HS-27A (cell line): ENCODE results near the gene LDLRAP1.
A peak's percentile ranks its signal among the peaks of the same experiment; 100 is the strongest.

ENCODE experiments used
- DNase-seq: peaks from one replicate; pipeline ENCODE4 v3.0.0-alpha.2; 2012; ENCODE audit warnings: low read depth, missing footprints

LDLRAP1 gene

GRCh38 chr1:25562928-25563283 is 19.5 kb downstream of the LDLRAP1 start:
- DNase-seq: no peak

- DNase-seq: no peak
These were observed 20.2 kb downstream of the LDLRAP1 start for GRCh38 chr1:25563330-25564215.

GRCh38 chr1:25564777-25565574 is 21.6 kb downstream of the LDLRAP1 start:
- DNase-seq: no peak

- DNase-seq: no peak
These were observed 22.2 kb downstream of the LDLRAP1 start for GRCh38 chr1:25565626-25566025.

GRCh38 chr1:25566176-25566729 is 22.8 kb downstream of the LDLRAP1 start:
- DNase-seq: no peak

GRCh38 chr1:25566730-25567341 is 23.4 kb downstream of the LDLRAP1 start:
- no peak for DNase-seq

- no peak for DNase-seq
These were observed 24.3 kb downstream of the LDLRAP1 start for GRCh38 chr1:25567710-25568089.

- DNase-seq: no peak
These were observed 24.9 kb downstream of the LDLRAP1 start for GRCh38 chr1:25568090-25568833.

- peak; percentile 79 for DNase-seq
These were observed 25.6 kb downstream of the LDLRAP1 start for GRCh38 chr1:25568834-25569596.

GRCh38 chr1:25569597-25570396 is 26.4 kb downstream of the LDLRAP1 start:
- no peak for DNase-seq

GRCh38 chr1:25570798-25571521 is 27.6 kb downstream of the LDLRAP1 start:
- no peak for DNase-seq

- no peak for DNase-seq
These were observed 28.1 kb downstream of the LDLRAP1 start for GRCh38 chr1:25571522-25571970.

GRCh38 chr1:25572107-25572506 is 28.7 kb downstream of the LDLRAP1 start:
- no peak for DNase-seq

GRCh38 chr1:25572708-25573590 is 29.5 kb downstream of the LDLRAP1 start:
- DNase-seq: no peak

GRCh38 chr1:25573591-25573930 is 30.2 kb downstream of the LDLRAP1 start:
- DNase-seq: no peak

GRCh38 chr1:25573961-25574360 is 30.6 kb downstream of the LDLRAP1 start:
- DNase-seq: no peak

GRCh38 chr1:25575191-25575590 is 31.8 kb downstream of the LDLRAP1 start:
- no peak for DNase-seq

GRCh38 chr1:25576459-25577133 is 33.2 kb downstream of the LDLRAP1 start:
- DNase-seq: no peak
